ENCODE measurements around the gene UBE2O.

DNA sequence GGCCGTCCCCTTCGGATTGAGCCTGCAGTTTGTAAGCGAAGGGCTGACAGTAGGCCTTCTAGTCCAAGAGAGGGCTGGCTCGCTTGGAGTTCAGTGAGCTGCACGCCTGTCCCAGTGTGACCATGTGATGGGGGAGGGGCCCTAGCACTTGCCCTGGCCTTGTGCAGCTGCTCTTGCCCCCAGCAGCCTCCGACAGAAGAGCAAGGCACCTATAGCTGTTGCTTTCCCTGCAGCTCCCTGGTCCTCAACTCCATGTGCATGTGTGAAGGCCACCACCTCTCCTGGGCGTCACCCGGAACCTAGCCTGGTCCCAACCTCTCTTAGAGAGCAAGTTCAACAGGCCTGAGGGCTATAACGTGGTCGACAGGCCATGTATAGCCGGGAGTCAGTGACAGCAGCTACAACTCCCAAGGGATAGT lies 62.9 kb downstream of the UBE2O start:
- TF ChIP-seq, protein P1, sequence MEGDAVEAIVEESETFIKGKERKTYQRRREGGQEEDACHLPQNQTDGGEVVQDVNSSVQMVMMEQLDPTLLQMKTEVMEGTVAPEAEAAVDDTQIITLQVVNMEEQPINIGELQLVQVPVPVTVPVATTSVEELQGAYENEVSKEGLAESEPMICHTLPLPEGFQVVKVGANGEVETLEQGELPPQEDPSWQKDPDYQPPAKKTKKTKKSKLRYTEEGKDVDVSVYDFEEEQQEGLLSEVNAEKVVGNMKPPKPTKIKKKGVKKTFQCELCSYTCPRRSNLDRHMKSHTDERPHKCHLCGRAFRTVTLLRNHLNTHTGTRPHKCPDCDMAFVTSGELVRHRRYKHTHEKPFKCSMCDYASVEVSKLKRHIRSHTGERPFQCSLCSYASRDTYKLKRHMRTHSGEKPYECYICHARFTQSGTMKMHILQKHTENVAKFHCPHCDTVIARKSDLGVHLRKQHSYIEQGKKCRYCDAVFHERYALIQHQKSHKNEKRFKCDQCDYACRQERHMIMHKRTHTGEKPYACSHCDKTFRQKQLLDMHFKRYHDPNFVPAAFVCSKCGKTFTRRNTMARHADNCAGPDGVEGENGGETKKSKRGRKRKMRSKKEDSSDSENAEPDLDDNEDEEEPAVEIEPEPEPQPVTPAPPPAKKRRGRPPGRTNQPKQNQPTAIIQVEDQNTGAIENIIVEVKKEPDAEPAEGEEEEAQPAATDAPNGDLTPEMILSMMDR (IDR thresholded peaks at IDR 0.05), result no peak
- TF ChIP-seq POLR2A (IDR thresholded peaks at IDR 0.05), result no peak
- no peak for TF ChIP-seq EP300 (IDR thresholded peaks at IDR 0.05)

Measured in ovary (tissue), 3 donors.